CD4-positive, CD25-positive, alpha-beta regulatory T cell (primary cell): Measurements from ENCODE around the gene TDRD15. TPM values are rescaled to one million over a fixed set of nuclear protein-coding genes. Genes with fewer than 3 reads are reported as not detected.
"Not testable (repeated sequence)": the region's sequence is repeated elsewhere in the genome, so short reads cannot be mapped to it uniquely, and the experiment has no call there.

Experiments
- ATAC-seq, 2 donors: fragments of 150-1000 bp; cut with Tn5 transposase; one replicate each; pipeline ENCODE4 v1.10.0; 2021; ENCODE audit warnings: low read depth in 2 of 2, moderate number of reproducible peaks in 2 of 2, moderate library complexity in 1 of 2
- DNase-seq, 3 donors: peaks; one replicate each; pipeline versions ENCODE4 v3.0.0 to v3.0.0-alpha.2; 2012 to 2022; ENCODE audit warnings: mixed read lengths in 1 of 3
- H3K27ac ChIP-seq: one replicate; pipeline ENCODE4 v1.7.0; 2013; ENCODE audit warnings: mild to moderate bottlenecking, low read length; ENCODE audit not compliant: insufficient read depth, poor library complexity, severe bottlenecking
- H3K27me3 ChIP-seq: one replicate; pipeline ENCODE4 v1.7.0; 2013; ENCODE audit warnings: low read length; ENCODE audit not compliant: control insufficient read depth, insufficient read depth
- H3K36me3 ChIP-seq: one replicate; pipeline ENCODE4 v1.7.0; 2013; ENCODE audit warnings: mild to moderate bottlenecking, low read length, moderate library complexity; ENCODE audit not compliant: control insufficient read depth, insufficient read depth
- H3K4me1 ChIP-seq: 2 replicates; pipeline ENCODE4 v1.7.0; 2013; ENCODE audit warnings: mild to moderate bottlenecking, low read length; ENCODE audit not compliant: insufficient read depth, control insufficient read depth, poor library complexity, severe bottlenecking
- H3K4me3 ChIP-seq: one replicate; pipeline ENCODE4 v1.7.0; 2013; ENCODE audit warnings: low read depth, mild to moderate bottlenecking, low read length, moderate library complexity
- H3K9me3 ChIP-seq, 2 experiments: 1 replicate in 1 of 2; 2 replicates in 1 of 2; pipeline ENCODE4 v1.7.0; 2013; ENCODE audit warnings: low read length in 2 of 2, mild to moderate bottlenecking in 1 of 2, moderate library complexity in 1 of 2; ENCODE audit not compliant: control insufficient read depth in 2 of 2
- H3K27ac Mint-ChIP-seq, 3 donors: one replicate each; pipeline ENCODE4 v1.8.0; 2020 to 2022; ENCODE audit warnings: mild to moderate bottlenecking in 3 of 3, mixed read lengths in 3 of 3, moderate library complexity in 2 of 3
- H3K27me3 Mint-ChIP-seq: one replicate; pipeline ENCODE4 v1.8.0; 2022; ENCODE audit warnings: mild to moderate bottlenecking, mixed read lengths
- H3K36me3 Mint-ChIP-seq: one replicate; pipeline ENCODE4 v1.8.0; 2020; ENCODE audit warnings: mixed read lengths
- H3K4me1 Mint-ChIP-seq, 4 donors: one replicate each; pipeline ENCODE4 v1.8.0; 2020 to 2022; ENCODE audit warnings: mixed read lengths in 4 of 4, mild to moderate bottlenecking in 1 of 4
- H3K4me3 Mint-ChIP-seq, 4 donors: one replicate each; pipeline ENCODE4 v1.8.0; 2020 to 2022; ENCODE audit warnings: mild to moderate bottlenecking in 4 of 4, mixed read lengths in 4 of 4, moderate library complexity in 3 of 4
- H3K9me3 Mint-ChIP-seq, 7 donors: one replicate each; pipeline ENCODE4 v1.8.0; 2020 to 2022; ENCODE audit warnings: mixed read lengths in 7 of 7, mild to moderate bottlenecking in 3 of 7, moderate library complexity in 2 of 7
- polyA plus RNA-seq, 4 donors: library from polyadenylated mRNA; unstranded; fragments of 300-500 nt; fragmentation: Illumina TruSeq; gene quantifications; one replicate each; pipeline ENCODE4 v1.2.3, GENCODE V29; 2021
- total RNA-seq: library from RNA; stranded (reverse); gene quantifications from one replicate; pipeline ENCODE4 v1.2.3, GENCODE V29; 2022

TDRD15 gene
- total and polyA plus RNA-seq, 5 donors from 2014 or later = not detected

GRCh38 chr2:21148718-21149117 is 24.9 kb downstream of the TDRD15 start:
- Mint-ChIP-seq H3K4me3 (no peak overlapping the region), H3K9me3 (peaks cover 0 to 1% (median 0%) of the 10 kb centered on the region in 7 donors), H3K27ac (no peak overlapping the region), H3K4me1 (no peaks in the 10 kb centered on the region), H3K36me3 (no peaks in the 10 kb centered on the region), H3K27me3 (no peaks in the 10 kb centered on the region)
- DNase-seq (no peak), ATAC-seq (no peak)
- no peaks in the 10 kb centered on the region for H3K27me3 ChIP-seq
- no peak overlapping the region for H3K27ac ChIP-seq
- H3K4me1 ChIP-seq = no peaks in the 10 kb centered on the region
- H3K4me3 ChIP-seq = no peak overlapping the region
- H3K9me3 ChIP-seq = no peaks in the 10 kb centered on the region
- H3K36me3 ChIP-seq = no peaks in the 10 kb centered on the region

- H3K4me1 ChIP-seq, H3K4me3 ChIP-seq, H3K27ac ChIP-seq, ATAC-seq, H3K4me1 Mint-ChIP-seq, H3K36me3 ChIP-seq, H3K4me3 Mint-ChIP-seq, H3K27me3 Mint-ChIP-seq, DNase-seq, H3K27ac Mint-ChIP-seq, H3K9me3 ChIP-seq, H3K36me3 Mint-ChIP-seq, H3K9me3 Mint-ChIP-seq, H3K27me3 ChIP-seq: not testable (repeated sequence)
Measured at GRCh38 chr2:21151234-21151633, 27.5 kb downstream of the TDRD15 start.

- H3K36me3 ChIP-seq = no peaks in the 10 kb centered on the region
- no peak overlapping the region for H3K27ac ChIP-seq
- H3K4me3 ChIP-seq = no peak overlapping the region
- DNase-seq (no peak), ATAC-seq (no peak)
- Mint-ChIP-seq H3K9me3 (peaks cover 0 to 3% (median 0%) of the 10 kb centered on the region in 7 donors), H3K27ac (no peak overlapping the region), H3K27me3 (no peaks in the 10 kb centered on the region), H3K4me1 (no peaks in the 10 kb centered on the region), H3K36me3 (no peaks in the 10 kb centered on the region), H3K4me3 (no peak overlapping the region)
- no peaks in the 10 kb centered on the region for H3K4me1 ChIP-seq
- H3K27me3 ChIP-seq = no peaks in the 10 kb centered on the region
- H3K9me3 ChIP-seq = no peaks in the 10 kb centered on the region
Measured at GRCh38 chr2:21155365-21156136, 31.8 kb downstream of the TDRD15 start.

GRCh38 chr2:21161122-21161521 is 37.4 kb downstream of the TDRD15 start:
- Histone ChIP-seq H3K27ac (no peak overlapping the region), H3K9me3 (no peaks in the 10 kb centered on the region), H3K4me1 (no peaks in the 10 kb centered on the region), H3K27me3 (no peaks in the 10 kb centered on the region), H3K4me3 (no peak overlapping the region), H3K36me3 (no peaks in the 10 kb centered on the region)
- no peaks in the 10 kb centered on the region for H3K4me1 Mint-ChIP-seq
- DNase-seq (no peak), ATAC-seq (no peak)
- H3K27me3 Mint-ChIP-seq = no peaks in the 10 kb centered on the region
- H3K9me3 Mint-ChIP-seq = peaks cover 0 to 7% (median 0%) of the 10 kb centered on the region in 7 donors
- H3K27ac Mint-ChIP-seq = no peak overlapping the region
- H3K36me3 Mint-ChIP-seq = no peaks in the 10 kb centered on the region
- no peak overlapping the region for H3K4me3 Mint-ChIP-seq

GRCh38 chr2:21161832-21162614 is 38.3 kb downstream of the TDRD15 start:
- Histone ChIP-seq H3K27me3 (no peaks in the 10 kb centered on the region), H3K27ac (no peak overlapping the region), H3K4me3 (no peak overlapping the region), H3K36me3 (no peaks in the 10 kb centered on the region), H3K4me1 (no peaks in the 10 kb centered on the region), H3K9me3 (no peaks in the 10 kb centered on the region)
- Mint-ChIP-seq H3K27ac (no peak overlapping the region), H3K27me3 (no peaks in the 10 kb centered on the region), H3K4me1 (no peaks in the 10 kb centered on the region), H3K4me3 (no peak overlapping the region), H3K9me3 (peaks cover 0 to 7% (median 0%) of the 10 kb centered on the region in 7 donors), H3K36me3 (no peaks in the 10 kb centered on the region)
- ATAC-seq (no peak), DNase-seq (no peak)

- Histone ChIP-seq H3K4me3 (no peak overlapping the region), H3K27ac (no peak overlapping the region), H3K4me1 (no peaks in the 10 kb centered on the region), H3K9me3 (no peaks in the 10 kb centered on the region), H3K27me3 (no peaks in the 10 kb centered on the region), H3K36me3 (no peaks in the 10 kb centered on the region)
- no peaks in the 10 kb centered on the region for H3K36me3 Mint-ChIP-seq
- no peaks in the 10 kb centered on the region for H3K4me1 Mint-ChIP-seq
- no peaks in the 10 kb centered on the region for H3K27me3 Mint-ChIP-seq
- DNase-seq (no peak), ATAC-seq (no peak)
- no peak overlapping the region for H3K27ac Mint-ChIP-seq
- H3K4me3 Mint-ChIP-seq = no peak overlapping the region
- peaks cover 0 to 7% (median 0%) of the 10 kb centered on the region in 7 donors for H3K9me3 Mint-ChIP-seq
Measured at GRCh38 chr2:21162615-21162878, 38.8 kb downstream of the TDRD15 start.

GRCh38 chr2:21163213-21163612 is 39.4 kb downstream of the TDRD15 start:
- Mint-ChIP-seq H3K27me3 (no peaks in the 10 kb centered on the region), H3K4me1 (no peaks in the 10 kb centered on the region), H3K9me3 (peaks cover 0 to 7% (median 0%) of the 10 kb centered on the region in 7 donors), H3K27ac (no peak overlapping the region), H3K4me3 (no peak overlapping the region), H3K36me3 (no peaks in the 10 kb centered on the region)
- no peak for ATAC-seq
- Histone ChIP-seq H3K9me3 (no peaks in the 10 kb centered on the region), H3K36me3 (no peaks in the 10 kb centered on the region), H3K4me3 (no peak overlapping the region), H3K27ac (no peak overlapping the region), H3K4me1 (no peaks in the 10 kb centered on the region), H3K27me3 (no peaks in the 10 kb centered on the region)
- DNase-seq = no peak

- Histone ChIP-seq H3K27me3 (no peaks in the 10 kb centered on the region), H3K4me3 (no peak overlapping the region), H3K27ac (no peak overlapping the region), H3K36me3 (no peaks in the 10 kb centered on the region), H3K9me3 (no peaks in the 10 kb centered on the region), H3K4me1 (no peaks in the 10 kb centered on the region)
- Mint-ChIP-seq H3K4me1 (no peaks in the 10 kb centered on the region), H3K4me3 (no peak overlapping the region), H3K27ac (no peak overlapping the region), H3K36me3 (no peaks in the 10 kb centered on the region), H3K9me3 (peaks cover 0 to 7% (median 0%) of the 10 kb centered on the region in 7 donors), H3K27me3 (no peaks in the 10 kb centered on the region)
- DNase-seq (no peak), ATAC-seq (no peak)
Measured at GRCh38 chr2:21165350-21165749, 41.6 kb downstream of the TDRD15 start.
